H1 (cell line): ENCODE data around the gene ATP9B. TPM values are rescaled to one million over a fixed set of nuclear protein-coding genes. Genes with fewer than 3 reads are reported as not detected.

Experiments used
- CTCF ChIA-PET: fragments of 300-600 bp; sonication (Branson Sonifier 250); formaldehyde crosslinking; loops from one replicate; lab custom pipeline; 2021; ENCODE audit not compliant: partially characterized antibody; lab: Charles Lee
- POLR2A ChIA-PET: fragments of 300-600 bp; sonication (Branson Sonifier 250); formaldehyde crosslinking; loops from one replicate; lab custom pipeline; 2021; ENCODE audit warnings: inconsistent platforms; ENCODE audit not compliant: partially characterized antibody; lab: Charles Lee
- DNase-seq, 2 experiments: peaks; one replicate each; pipeline versions ENCODE4 v3.0.0 to v3.0.0-alpha.2; 2010 to 2022; ENCODE audit warnings: low spot score in 2 of 2, low read depth in 1 of 2, mixed read lengths in 1 of 2
- FAIRE-seq: peaks from 2 replicates; lab custom pipeline; 2011; peaks lifted over from hg19 to GRCh38; lab: Jason Lieb, UNC
- H2AFZ ChIP-seq: 2 replicates; pipeline ENCODE4 v1.8.1; 2012; ENCODE audit warnings: low read length, inconsistent platforms
- H2AK5ac ChIP-seq: 2 replicates; pipeline ENCODE4 v1.6.1; 2013; ENCODE audit warnings: low read depth, low read length
- H2BK120ac ChIP-seq: replicated peaks from 2 replicates; pipeline ENCODE3; 2013; ENCODE audit warnings: low read depth, low read length, inconsistent platforms
- H2BK12ac ChIP-seq: 2 replicates; pipeline ENCODE4 v1.6.1; 2013; ENCODE audit warnings: low read depth, low read length
- H2BK15ac ChIP-seq: 2 replicates; pipeline ENCODE4 v1.6.1; 2013; ENCODE audit warnings: low read length
- H2BK20ac ChIP-seq: 2 replicates; pipeline ENCODE4 v1.6.1; 2013; ENCODE audit warnings: low read length
- H2BK5ac ChIP-seq: 2 replicates; pipeline ENCODE4 v1.6.1; 2013; ENCODE audit warnings: low read depth, low read length
- H3K14ac ChIP-seq: 2 replicates; pipeline ENCODE4 v1.6.1; 2013; ENCODE audit warnings: inconsistent platforms; ENCODE audit not compliant: insufficient read length
- H3K18ac ChIP-seq: 2 replicates; pipeline ENCODE4 v1.6.1; 2013; ENCODE audit warnings: low read length; ENCODE audit errors: extremely low read depth
- H3K23ac ChIP-seq: 2 replicates; pipeline ENCODE4 v1.6.1; 2013; ENCODE audit warnings: inconsistent platforms; ENCODE audit not compliant: insufficient read length
- H3K23me2 ChIP-seq: 2 replicates; pipeline ENCODE4 v1.6.1; 2013; ENCODE audit warnings: low read depth, low read length
- H3K27ac ChIP-seq: 2 replicates; pipeline ENCODE4 v1.6.1; 2011; ENCODE audit warnings: low read depth, low read length, inconsistent platforms
- H3K27me3 ChIP-seq, 4 experiments: replicated peaks in 1 of 4; 1 replicate in 1 of 4; 2 replicates in 3 of 4; pipeline versions ENCODE4 v1.6.1 to v1.8.1; 2011 to 2013; ENCODE audit warnings: low read length in 3 of 4, mild to moderate bottlenecking in 3 of 4, inconsistent platforms in 2 of 4, mixed read lengths in 2 of 4, moderate library complexity in 1 of 4; ENCODE audit not compliant: control insufficient read depth in 3 of 4, insufficient read depth in 3 of 4; ENCODE audit errors: extremely low read depth in 1 of 4
- H3K36me3 ChIP-seq, 4 experiments: 2 replicates each; pipeline versions ENCODE4 v1.6.1 to v1.8.1; 2011 to 2013; ENCODE audit warnings: mild to moderate bottlenecking in 4 of 4, low read length in 3 of 4, moderate library complexity in 2 of 4, control low read depth in 1 of 4, inconsistent platforms in 1 of 4; ENCODE audit not compliant: insufficient read depth in 4 of 4, control insufficient read depth in 2 of 4
- H3K4ac ChIP-seq: replicated peaks from 2 replicates; pipeline ENCODE3; 2013; ENCODE audit warnings: low read length, low read depth, mixed read lengths, inconsistent platforms; ENCODE audit not compliant: insufficient read length
- H3K4me1 ChIP-seq, 4 experiments: replicated peaks in 1 of 4; 1 replicate in 1 of 4; 2 replicates in 3 of 4; pipeline versions ENCODE4 v1.6.1 to v1.8.1; 2011 to 2013; ENCODE audit warnings: low read length in 3 of 4, inconsistent platforms in 2 of 4, mixed read lengths in 1 of 4; ENCODE audit not compliant: insufficient read depth in 4 of 4, control insufficient read depth in 3 of 4
- H3K4me2 ChIP-seq, 2 experiments: 2 replicates each; pipeline versions ENCODE4 v1.6.1 to v1.8.1; 2011 to 2013; ENCODE audit warnings: low read depth in 2 of 2, low read length in 2 of 2, control low read depth in 1 of 2, inconsistent platforms in 1 of 2, mild to moderate bottlenecking in 1 of 2; ENCODE audit not compliant: insufficient read depth in 1 of 2
- H3K4me3 ChIP-seq, 4 experiments: fragments of 200-600, 300-600 bp in 1 of 4; sonication (generic), shearing (Covaris generic), sonication (Bioruptor Twin) in 1 of 4; 2 replicates each; pipeline versions ENCODE4 v1.5.1 to v1.8.1; 2011 to 2016; ENCODE audit warnings: low read length in 4 of 4, low read depth in 3 of 4, control low read depth in 2 of 4, inconsistent platforms in 2 of 4, mild to moderate bottlenecking in 2 of 4, mixed read lengths in 1 of 4, moderate library complexity in 1 of 4; ENCODE audit not compliant: insufficient read depth in 2 of 4; ENCODE audit errors: extremely low read depth in 1 of 4
- H3K56ac ChIP-seq: replicated peaks from 2 replicates; pipeline ENCODE3; 2013; ENCODE audit warnings: low read depth, mild to moderate bottlenecking, mixed read lengths, low read length, inconsistent platforms; ENCODE audit not compliant: insufficient read length
- H3K79me1 ChIP-seq: 2 replicates; pipeline ENCODE4 v1.6.1; 2013; ENCODE audit warnings: low read depth, low read length, control low read depth
- H3K79me2 ChIP-seq, 2 experiments: 2 replicates each; pipeline versions ENCODE4 v1.6.1 to v1.8.1; 2012 to 2013; ENCODE audit warnings: low read length in 2 of 2, mild to moderate bottlenecking in 2 of 2, inconsistent platforms in 1 of 2; ENCODE audit not compliant: insufficient read depth in 2 of 2, control insufficient read depth in 1 of 2
- H3K9ac ChIP-seq, 4 experiments: replicated peaks in 1 of 4; 1 replicate in 1 of 4; 2 replicates in 3 of 4; pipeline versions ENCODE4 v1.6.1 to v1.8.1; 2011 to 2013; ENCODE audit warnings: low read depth in 3 of 4, low read length in 3 of 4, control low read depth in 2 of 4, mild to moderate bottlenecking in 2 of 4, moderate library complexity in 2 of 4, inconsistent platforms in 1 of 4; ENCODE audit errors: extremely low read depth in 1 of 4
- H3K9me3 ChIP-seq, 2 experiments: 2 replicates each; pipeline versions ENCODE4 v1.6.1 to v1.8.1; 2012 to 2013; ENCODE audit warnings: mild to moderate bottlenecking in 2 of 2, moderate library complexity in 2 of 2, control low read depth in 1 of 2, inconsistent platforms in 1 of 2, low read depth in 1 of 2, low read length in 1 of 2, mixed read lengths in 1 of 2; ENCODE audit not compliant: insufficient read depth in 2 of 2
- H4K20me1 ChIP-seq, 2 experiments: replicated peaks in 1 of 2; 2 replicates each; pipeline versions ENCODE3 to v1.8.1; 2011 to 2013; ENCODE audit warnings: inconsistent platforms in 2 of 2, low read length in 2 of 2, mild to moderate bottlenecking in 1 of 2; ENCODE audit not compliant: insufficient read depth in 2 of 2, control insufficient read depth in 1 of 2
- H4K5ac ChIP-seq: 2 replicates; pipeline ENCODE4 v1.6.1; 2013; ENCODE audit warnings: low read length, low read depth, mixed read lengths, inconsistent platforms; ENCODE audit not compliant: insufficient read length
- H4K8ac ChIP-seq: 2 replicates; pipeline ENCODE4 v1.8.0; 2013; ENCODE audit warnings: mild to moderate bottlenecking, moderate library complexity, low read length, inconsistent platforms; ENCODE audit not compliant: insufficient read depth; ENCODE audit errors: extremely low read depth
- H4K91ac ChIP-seq: replicated peaks from 2 replicates; pipeline ENCODE3; 2013; ENCODE audit warnings: low read length, mixed read lengths, inconsistent platforms; ENCODE audit not compliant: insufficient read length
- POU5F1 ChIP-seq: IDR thresholded peaks from 2 replicates; pipeline ENCODE4 v1.6.1; 2011; ENCODE audit warnings: low read depth, mild to moderate bottlenecking, low read length, moderate library complexity
- WGBS, 2 experiments: shearing (Covaris generic) in 1 of 2; methylation state at CpG; one replicate each; pipeline versions ENCODE4 v1.1.6 to v1.1.7; 2013 to 2015; ENCODE audit warnings: low lambda C conversion rate in 2 of 2, mixed read lengths in 2 of 2, inconsistent platforms in 1 of 2, low coverage in 1 of 2, missing lambda C conversion rate in 1 of 2; ENCODE audit not compliant: insufficient replicate concordance in 2 of 2, insufficient coverage in 1 of 2, insufficient read length in 1 of 2; ENCODE audit errors: extremely low coverage in 1 of 2, missing lambda C conversion rate in 1 of 2; 5-methylcytosine and 5-hydroxymethylcytosine counted together
- polyA plus RNA-seq, 7 experiments: library from polyadenylated mRNA; depleted of rRNA in 3 of 7; stranded (reverse) in 5 of 7; unstranded in 2 of 7; fragments of >200 nt in 5 of 7; fragments of 200-250 nt in 2 of 7; gene quantifications; 1 replicate in 5 of 7; 2 replicates in 1 of 7; 4 replicates in 1 of 7; pipeline versions ENCODE4 v1.2.1 to v1.2.3, GENCODE V29; 2011 to 2013; ENCODE audit warnings: missing spikeins in 2 of 7, mixed read lengths in 2 of 7
- total RNA-seq: library from RNA; stranded (reverse); fragmentation: NEBNext Ultra II Directional; extraction: Animal tissue kit (Norgen Biotek cat#: 25700); gene quantifications from 2 replicates; pipeline ENCODE4 v1.2.1, GENCODE V29; 2021
- TF ChIP-seq, protein P1 (sequence below), 3 experiments: IDR thresholded peaks; 1 replicate in 2 of 3; 2 replicates in 1 of 3; pipeline versions ENCODE4 v1.5.1 to v1.6.1; 2011; ENCODE audit warnings: low read length in 3 of 3, mild to moderate bottlenecking in 3 of 3, inconsistent platforms in 2 of 3, low read depth in 1 of 3, moderate library complexity in 1 of 3; ENCODE audit not compliant: insufficient read depth in 1 of 3; ENCODE audit errors: control extremely low read depth in 1 of 3

The ATP9B gene
- total and polyA plus RNA-seq, 2 of the 8 experiments (the other 6 are each of a cell fraction or from before 2014, with no cell fraction given), result 15.1 to 21.7 TPM

DNA sequence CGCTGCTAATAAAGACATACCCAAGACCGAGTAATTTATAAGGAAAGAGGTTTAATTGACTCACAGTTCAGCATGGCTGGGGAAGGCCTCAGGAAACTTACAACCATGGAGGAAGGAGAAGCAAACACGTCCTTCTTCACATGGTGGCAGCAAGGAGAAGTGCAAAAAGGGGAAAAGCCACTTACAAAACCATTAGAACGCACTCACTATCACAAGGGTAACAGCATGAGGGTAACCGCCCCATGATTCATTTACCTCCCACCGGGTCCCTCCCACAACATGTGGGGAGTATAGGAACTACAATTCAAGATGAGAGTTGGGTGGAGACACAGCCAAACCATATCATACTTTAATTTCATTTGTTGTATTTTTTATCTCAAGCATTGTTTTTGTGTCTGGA lies 67.5 kb downstream of the ATP9B start:
- Histone ChIP-seq H3K4ac (no peak overlapping the region), H4K91ac (no peak overlapping the region), H3K23ac (no peak overlapping the region), H3K4me1 (no peaks in the 10 kb centered on the region), H2BK20ac (no peak overlapping the region), H3K79me1 (no peaks in the 10 kb centered on the region; the same call in 1 of the 2 replicates), H3K56ac (no peak overlapping the region), H2AK5ac (no peak overlapping the region), H3K79me2 (no peaks in the 10 kb centered on the region), H3K9me3 (no peaks in the 10 kb centered on the region), H2BK15ac (no peak overlapping the region), H3K36me3 (no peaks in the 10 kb centered on the region), H2BK12ac (no peak overlapping the region), H2BK5ac (no peak overlapping the region), H3K27me3 (no peaks in the 10 kb centered on the region), H3K27ac (no peak overlapping the region), H3K14ac (no peak overlapping the region), H2BK120ac (no peak overlapping the region), H4K20me1 (peaks cover 0 to 2% of the 10 kb centered on the region in 2 experiments), H3K18ac (no peak overlapping the region), H3K23me2 (no peaks in the 10 kb centered on the region), H3K9ac (no peak overlapping the region), H4K8ac (no peak overlapping the region), H3K4me2 (no peak overlapping the region), H4K5ac (no peak overlapping the region), H3K4me3 (no peak overlapping the region), H2AFZ (no peak overlapping the region)
- ChIA-PET CTCF (no interaction called here), POLR2A (no interaction called here)
- WGBS, 2 experiments, result 90% methylated on average over 6 of the region's 6 CpGs; no CpG with 5 or more reads in 1 of the 2 experiments
- DNase-seq (no peak), FAIRE-seq (no peak)
- TF ChIP-seq, protein P1, sequence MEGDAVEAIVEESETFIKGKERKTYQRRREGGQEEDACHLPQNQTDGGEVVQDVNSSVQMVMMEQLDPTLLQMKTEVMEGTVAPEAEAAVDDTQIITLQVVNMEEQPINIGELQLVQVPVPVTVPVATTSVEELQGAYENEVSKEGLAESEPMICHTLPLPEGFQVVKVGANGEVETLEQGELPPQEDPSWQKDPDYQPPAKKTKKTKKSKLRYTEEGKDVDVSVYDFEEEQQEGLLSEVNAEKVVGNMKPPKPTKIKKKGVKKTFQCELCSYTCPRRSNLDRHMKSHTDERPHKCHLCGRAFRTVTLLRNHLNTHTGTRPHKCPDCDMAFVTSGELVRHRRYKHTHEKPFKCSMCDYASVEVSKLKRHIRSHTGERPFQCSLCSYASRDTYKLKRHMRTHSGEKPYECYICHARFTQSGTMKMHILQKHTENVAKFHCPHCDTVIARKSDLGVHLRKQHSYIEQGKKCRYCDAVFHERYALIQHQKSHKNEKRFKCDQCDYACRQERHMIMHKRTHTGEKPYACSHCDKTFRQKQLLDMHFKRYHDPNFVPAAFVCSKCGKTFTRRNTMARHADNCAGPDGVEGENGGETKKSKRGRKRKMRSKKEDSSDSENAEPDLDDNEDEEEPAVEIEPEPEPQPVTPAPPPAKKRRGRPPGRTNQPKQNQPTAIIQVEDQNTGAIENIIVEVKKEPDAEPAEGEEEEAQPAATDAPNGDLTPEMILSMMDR (IDR thresholded peaks at IDR 0.05; ENCODE audit: control extremely low read depth in 1 of 3, insufficient read depth in 1 of 3, low read depth in 1 of 3, low read length in 3 of 3), result peak in 1 of 3 experiments; percentile 2; a peak in 1 of 4 replicates
- TF ChIP-seq POU5F1, result no peak
- TF ChIP-seq, all 59 proteins: peak for 1
